HG03558 (cell line): ENCODE results near the gene NDST1.
"Not testable (repeated sequence)": the region's sequence is repeated elsewhere in the genome, so short reads cannot be mapped to it uniquely, and the experiment has no call there.

Source experiments
- ATAC-seq: cut with Tn5 transposase; IDR thresholded peaks from one replicate; pipeline ENCODE4 v1.9.1; 2021; ENCODE audit warnings: moderate number of reproducible peaks; ENCODE audit not compliant: unreplicated experiment; ENCODE audit errors: extremely low read depth

NDST1 gene

DNA sequence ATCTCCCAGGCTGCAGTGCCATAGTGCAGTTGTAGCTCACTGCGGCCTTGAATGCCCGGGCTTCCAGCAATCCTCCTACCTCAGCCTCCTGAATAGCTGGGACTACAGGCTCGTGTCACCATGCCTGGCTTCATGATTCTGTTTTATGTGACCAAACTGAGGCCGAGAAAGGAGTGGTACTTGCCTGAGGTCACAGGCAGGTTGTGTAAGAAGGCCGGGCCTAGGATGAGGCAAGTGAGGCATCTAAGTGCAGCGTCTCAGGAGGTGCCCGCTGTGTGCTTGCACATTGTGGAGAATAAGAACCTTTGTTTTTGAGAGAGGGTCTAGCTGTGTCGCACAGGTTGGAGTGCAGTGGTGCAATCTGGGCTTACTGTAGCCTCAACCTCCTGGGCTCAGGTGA is 2.1 kb upstream of the NDST1 start:
- no peak for ATAC-seq

DNA sequence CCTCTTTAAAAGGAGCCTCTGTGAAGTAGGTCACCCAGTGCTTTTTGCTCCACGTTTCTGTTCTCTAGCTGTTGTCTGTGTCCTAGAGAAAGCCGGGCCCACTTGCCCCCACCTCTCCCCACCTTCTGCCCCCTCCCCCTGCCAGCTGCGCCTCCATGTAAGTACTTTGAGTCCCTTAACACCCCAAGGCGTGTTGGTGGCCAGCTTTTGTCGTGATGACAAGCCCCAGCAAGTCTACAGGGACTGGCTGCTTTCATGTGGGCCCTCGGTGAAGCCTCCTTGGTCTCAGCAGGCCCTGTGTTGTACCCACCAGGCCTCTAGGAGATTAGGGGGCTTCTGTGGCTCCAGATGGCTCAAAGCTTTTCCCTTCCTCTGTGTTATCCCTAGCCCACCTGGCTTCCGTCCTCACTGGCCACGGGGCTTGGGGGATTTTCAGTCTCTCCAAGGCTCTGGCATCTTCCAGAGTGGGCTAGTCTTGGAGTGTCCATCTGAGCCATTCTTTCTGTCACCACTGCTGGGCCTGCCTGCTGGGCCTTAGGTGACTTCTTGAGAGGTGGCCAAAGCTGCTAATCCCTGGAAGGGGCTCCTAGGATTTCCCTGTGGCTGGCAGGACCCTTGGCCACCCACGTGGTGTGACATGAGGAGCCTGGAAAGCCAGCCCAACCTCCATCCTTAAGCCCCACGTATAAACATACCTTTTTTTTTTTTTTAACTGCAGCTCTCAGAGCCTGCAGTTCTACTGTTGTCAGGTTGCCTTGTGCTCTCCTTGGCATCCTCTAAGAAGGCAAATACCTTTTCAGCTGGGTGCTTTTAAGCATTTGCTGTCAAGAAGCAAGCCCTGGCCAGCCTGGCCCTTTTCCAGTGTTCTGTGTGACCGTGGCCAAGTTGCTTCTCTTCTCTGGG is 1.1 kb upstream of the NDST1 start:
- no peak for ATAC-seq

DNA sequence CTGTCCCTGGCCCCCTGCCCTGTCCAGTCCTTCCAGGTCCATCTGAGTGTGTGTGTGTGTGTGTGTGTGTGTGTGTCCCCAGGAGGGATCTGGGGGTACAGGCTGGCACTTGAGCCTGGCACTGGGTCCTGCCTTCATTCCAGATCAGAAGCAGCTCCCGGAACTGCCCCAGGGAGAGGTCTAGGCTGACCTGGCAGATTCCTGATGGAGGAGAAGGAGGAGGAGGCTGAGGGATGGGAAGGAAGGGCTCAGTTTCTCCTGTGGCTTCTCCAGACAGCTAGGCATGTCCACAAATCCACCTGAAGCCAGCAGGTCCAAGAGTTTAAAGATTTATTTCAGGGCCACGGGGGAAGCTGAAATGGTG is 328 bp downstream of the NDST1 start:
- ATAC-seq = no peak

DNA sequence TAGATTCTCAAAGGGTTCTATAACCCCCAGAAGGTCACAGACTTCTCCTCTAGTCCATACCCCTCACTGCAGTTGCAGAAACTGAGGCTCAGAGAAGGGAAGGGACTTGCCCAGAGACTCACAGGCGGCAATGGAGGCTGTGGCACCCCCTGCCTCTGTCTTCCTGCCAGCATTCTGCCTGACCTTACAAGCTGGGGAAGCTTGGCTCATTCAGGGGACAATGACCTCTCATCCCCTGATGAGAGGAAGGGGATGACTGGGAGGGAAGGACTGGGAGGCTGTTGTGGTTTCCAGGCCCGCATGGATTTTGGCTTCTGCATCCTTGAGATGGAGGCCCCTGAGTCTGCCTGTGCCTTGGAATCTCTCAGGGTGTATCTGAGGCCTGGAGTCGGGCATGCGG is 897 bp downstream of the NDST1 start:
- ATAC-seq = no peak

DNA sequence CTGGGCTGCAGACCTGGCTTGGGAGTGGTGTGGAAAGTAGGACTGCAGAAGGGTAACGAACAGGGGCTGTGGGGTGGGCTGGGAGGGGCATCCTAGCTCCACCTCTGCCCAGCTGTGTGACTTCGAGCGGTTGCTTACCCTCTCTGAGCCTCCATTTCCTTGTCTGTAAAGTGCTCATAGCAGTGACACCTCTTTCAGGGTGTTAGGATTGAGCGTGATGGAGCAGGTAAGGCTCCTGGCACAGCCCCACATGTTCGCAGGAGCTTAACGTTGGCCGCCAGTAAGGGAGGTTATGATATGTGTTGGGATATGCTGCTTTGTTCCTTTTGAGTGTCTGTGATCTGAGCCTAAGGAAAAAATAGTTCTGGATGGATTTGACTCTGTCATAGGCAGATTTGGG is 2.1 kb downstream of the NDST1 start:
- no peak for ATAC-seq

DNA sequence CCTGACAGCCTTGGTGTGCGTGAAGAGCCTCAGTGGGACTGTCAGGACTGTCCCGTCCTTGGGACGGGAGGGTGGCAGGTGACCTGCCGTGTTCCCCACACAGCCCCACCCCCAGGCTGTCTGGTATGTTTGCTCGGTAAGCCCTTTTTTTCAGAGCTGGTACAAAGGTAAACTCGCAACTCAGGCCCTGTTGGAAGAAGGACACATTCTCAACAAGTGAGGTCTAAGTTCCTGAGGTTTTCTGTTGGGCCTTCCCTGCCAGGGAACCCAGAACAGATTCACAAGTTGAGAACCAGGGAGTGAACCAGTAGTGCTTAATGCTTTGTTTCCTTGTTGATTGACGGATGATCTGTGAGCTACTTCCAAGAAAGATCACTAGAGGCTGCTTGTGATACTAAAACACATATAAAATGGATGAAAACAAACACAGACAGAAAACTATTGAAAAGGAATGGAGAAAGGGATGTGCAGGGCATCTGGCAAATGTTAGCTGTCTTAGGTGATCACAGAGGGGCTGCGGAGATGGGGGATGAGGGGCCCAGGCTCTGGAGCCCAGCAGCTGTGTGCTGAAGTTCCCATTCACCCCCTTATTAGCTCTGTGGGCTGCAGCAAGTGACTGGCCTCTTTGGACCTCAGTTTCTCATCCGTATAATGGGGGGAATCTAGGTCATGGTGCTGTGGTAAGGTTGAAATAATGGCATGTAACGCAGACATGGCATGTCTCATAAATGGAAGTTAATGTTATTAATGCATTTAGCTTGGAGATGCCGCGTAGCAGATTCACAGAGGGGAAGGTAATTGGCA is 2.7 kb downstream of the NDST1 start:
- ATAC-seq = no peak

DNA sequence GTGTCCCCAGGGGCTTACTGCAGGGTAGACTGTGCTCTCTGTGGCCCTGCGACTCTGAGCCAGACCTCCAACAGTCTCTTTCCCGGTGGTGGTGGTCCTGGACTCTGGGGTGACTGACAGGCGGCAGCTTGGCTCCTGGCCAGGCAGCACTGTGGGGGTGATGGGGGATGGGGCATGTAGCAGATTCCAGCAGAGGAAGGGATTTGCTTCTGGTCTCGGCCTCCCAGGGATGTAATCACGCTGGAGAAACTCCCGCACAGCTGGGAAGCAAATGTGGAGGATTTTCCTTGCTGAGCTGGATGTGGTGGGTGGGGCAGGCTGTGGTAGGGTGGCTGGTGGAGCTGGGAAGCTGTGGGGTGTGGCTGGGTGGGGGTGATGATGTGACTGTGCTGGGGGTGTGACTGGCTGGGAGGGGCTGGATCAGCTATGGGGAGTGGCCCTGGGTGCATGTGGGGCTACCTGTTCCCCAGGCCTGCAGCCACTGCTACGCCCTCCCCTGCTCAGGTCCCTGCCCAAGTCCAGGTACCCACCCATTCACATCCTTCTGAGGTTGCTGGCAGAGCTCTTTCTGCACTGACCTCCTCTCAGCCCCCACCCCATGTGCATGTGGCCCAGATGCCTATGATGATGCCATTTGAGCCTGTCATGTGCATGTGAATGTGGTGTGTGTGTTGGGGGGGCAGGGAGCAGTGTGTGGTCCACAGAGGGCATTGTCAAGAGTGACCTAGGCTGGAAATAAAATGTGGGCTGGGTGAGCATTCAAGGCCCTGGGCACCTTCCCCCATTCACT is 3.8 kb downstream of the NDST1 start:
- ATAC-seq = no peak

DNA sequence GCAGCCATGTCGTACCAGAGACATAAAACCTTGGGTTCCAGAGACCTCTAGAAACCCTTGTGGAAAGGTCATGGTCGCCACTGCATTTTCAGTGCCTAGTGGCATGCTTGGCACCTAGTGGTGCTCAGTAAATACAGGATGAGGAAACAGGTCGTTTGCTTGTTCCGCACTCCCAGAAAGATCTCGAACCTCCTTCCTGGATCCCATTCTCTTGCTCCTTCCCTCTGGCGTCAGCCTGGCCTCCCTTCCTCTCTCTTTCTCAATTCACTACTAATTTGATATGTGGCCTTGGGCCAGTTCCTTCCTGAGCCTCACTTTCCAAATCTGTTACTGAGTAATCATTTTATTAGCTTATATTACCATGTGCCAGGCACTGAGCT is 4.4 kb downstream of the NDST1 start:
- no peak for ATAC-seq

DNA sequence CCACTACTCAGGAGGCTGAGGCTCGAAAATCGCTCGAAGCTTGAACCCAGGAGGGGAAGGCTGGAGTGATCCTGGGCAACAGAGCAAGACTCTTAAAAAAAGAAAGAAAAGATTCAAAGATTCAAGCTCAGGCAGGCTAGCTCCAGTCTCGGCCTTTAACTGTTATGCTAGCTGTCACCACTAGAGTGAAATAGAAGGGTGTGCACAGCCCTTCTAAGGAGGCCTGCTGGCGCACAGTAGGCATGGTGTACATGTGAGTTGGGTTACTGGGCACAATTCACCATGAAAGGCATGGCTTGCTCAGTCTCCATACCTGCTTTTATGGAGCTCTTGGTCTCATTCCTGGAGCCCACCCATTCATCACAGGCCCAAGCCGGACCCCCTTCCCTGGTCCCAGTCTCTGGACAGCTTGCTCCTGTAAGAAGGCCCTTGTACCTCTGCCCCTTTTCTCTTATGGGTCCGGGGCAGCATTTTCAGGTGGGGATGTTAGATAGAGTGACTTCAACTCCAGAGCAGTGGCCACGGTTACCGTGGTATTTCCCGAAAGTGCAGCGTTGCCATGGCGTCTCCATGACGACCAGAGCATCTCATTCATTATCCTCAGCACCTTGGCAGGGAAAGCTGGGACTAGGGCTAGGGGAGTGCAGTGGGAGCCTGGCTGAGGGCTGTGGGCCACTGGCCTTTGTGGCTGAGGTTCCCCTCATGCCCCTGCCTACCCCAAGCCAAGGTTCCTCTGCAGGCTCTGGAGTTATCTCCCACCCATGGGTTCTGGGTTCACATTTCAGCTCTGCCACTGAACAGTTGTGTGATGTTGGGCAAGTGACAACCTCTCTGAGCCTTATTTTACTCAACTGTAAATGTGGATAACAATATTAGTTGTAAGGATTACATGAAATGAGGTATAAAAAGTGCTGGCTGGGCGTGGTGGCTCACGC is 5.7 kb downstream of the NDST1 start:
- no peak for ATAC-seq

DNA sequence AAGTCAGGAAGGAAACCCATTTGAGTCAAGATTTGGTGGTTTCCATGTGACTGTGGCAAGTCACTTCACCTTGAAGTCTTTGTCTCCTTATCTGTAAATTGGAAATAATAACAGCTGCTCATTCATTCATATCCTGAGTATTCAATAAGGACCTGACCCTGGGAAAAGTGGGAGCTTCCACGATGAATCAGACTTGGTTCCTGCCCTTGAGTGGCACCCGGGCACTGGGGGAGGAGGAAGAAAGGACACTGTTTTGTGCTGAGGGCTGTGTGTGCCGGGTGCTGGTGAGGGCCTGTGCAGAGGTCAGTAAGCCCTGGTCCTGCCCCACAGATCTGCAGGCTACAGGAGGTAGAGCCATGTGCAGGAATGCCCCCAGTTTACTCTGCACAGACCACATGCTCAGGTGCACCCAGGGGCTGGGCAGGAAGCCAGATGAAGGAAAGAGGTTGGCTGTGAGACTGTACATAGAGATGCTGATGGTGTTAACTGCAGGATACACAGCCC is 6.8 kb downstream of the NDST1 start:
- ATAC-seq = no peak

DNA sequence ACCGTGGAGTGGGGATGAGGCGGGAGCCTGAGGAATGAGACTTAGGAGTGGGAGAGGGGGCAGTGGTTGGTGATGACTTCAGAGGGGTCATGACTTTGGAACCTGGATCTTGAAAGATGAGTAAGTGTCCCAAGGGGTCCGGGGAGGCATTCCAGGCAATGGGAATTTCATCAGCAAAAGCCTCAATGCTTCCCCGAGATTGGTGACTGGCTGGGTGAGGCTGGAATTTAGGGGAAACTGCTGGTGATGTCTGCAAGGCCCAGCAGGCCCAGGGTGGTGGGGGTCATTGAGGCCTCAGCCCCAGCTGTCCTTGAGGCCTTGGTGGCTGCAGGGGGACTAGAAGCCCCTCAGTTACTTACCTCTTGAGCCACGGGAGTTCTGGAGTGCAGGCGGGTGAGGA is 7.5 kb downstream of the NDST1 start:
- no peak for ATAC-seq

DNA sequence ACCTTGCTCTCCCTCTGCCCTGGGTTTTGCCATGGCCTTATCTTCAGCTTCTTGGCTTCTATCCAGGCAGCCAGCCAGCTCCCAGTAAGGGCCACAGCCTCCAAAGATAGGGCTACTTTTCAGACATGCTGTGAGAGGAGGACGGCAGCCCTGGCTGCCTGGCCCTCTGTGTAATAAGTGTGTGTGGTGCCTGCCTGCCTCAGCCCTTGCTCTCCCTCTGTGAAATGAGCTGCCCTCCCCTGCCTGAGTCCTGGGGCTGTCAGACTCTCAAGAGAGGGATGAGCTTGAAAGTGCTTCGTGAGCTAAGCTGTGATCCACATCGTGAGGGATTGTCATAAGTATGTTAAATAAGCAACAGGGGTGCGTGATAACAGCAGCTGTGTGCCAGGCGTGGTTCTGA is 8.1 kb downstream of the NDST1 start:
- no peak for ATAC-seq

DNA sequence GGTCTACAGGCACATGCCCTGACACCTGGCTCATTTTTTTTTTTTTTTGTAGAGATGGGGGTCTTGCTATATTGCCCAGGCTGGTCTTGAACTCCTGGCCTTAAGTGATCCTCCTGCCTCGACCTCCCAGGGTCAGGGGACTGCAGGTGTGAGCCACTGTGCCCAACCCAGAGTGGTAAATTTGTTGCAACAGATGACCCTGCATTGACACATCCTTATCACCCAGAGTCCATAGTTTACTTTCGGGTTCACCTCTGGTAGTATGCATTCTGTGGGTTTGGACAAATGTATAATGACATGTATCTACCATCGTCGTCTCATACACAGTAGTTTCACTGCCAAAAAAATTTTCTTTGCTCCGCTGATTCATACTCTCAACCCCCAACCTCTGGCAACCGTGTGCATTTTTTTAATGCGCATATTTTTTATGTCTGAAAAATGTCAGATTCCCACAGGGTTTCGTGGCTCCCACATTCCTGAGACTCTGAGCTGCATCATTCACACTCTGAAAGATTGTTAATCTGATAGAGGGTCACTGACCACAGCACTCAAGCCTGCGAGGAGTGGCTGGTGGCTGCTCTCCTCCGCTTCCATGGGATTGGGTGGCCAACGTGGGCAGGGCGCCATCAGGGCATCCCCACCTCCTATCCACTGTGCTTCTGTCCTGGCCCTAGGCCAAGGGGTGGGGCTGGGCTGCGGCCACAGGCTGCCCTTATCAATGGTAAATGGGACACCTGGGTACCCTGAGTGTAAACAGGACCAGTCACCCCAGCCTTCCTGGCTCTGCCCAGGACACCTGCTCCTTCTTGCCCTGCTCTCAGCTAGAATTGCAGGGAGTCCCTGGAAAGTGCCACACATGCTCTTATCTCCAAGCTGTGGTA is 9.6 kb downstream of the NDST1 start:
- ATAC-seq = no peak

DNA sequence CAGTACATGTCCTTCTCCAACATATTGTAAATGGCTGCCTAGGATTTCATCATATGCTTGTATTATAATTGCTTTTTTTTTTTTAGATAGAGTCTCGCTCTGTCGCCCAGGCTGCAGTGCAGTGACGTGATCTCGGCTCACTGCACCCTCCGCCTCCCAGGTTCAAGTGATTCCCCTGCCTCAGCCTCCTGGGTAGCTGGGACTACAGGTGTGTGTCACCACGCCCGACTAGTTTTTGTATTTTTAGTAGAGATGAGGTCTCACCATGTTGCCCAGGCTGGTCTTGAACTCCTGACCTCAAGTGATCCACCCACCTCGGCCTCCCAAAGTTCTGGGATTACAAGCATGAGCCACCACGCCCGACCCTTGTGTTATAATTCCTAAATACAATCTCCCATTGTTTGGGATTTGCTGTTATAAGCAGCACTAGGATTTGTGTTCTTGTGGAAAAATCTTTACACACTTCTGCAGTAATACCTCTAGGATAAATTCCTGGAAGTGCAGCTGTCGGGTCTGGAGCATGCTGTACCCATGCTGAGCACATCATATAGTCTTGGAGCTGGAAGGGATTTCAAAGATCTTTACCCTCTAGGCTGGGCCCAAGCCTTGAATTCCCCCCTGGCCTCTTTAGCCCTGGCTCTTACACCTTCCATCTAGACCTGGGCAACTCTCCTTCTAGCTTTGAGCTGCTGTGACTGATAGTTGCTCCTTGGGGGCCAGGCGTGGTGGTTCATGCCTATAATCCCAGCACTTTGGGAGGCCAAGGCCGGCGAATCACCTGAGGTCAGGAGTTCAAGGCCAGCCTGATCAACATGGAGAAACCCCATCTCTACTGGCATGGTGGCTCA is 11.0 kb downstream of the NDST1 start:
- not testable (repeated sequence) for ATAC-seq

DNA sequence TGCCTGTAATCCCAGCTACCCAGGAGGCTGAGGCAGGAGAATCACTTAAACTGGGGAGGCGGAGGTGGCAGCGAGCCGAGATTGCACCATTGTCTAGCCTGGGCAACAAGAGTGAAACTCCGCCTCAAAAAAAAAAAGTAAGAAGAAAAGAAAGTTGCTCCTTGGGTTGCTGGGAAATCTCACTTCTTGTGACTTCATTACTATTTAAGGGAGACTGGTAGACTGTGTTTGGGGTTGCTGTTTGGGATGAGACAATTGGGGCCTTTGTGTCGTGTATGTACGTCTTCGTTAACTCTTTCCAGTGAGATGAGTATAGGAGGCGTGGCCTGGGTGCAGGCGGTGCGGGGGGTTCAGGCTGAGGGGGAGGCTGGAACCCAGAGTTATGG is 11.6 kb downstream of the NDST1 start:
- no peak for ATAC-seq

DNA sequence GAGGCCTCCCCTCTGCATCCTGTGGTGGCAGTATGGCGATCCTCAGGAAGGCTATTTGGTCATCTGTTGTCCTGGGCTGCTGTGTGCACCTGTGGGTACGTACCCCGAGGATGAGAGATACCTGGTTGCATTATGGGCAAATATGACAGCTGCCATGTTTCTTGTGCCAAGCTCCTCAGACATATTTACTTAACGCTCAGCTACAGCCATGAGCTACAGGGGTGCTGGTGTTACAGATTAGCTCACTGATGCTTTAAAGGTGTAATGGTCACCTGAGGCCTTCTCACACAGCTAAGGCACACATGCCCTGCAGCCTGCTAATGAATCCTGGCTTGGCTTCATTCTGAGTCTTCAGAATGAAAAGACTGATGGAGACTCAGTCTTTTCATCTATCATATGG is 12.0 kb downstream of the NDST1 start:
- no peak for ATAC-seq

DNA sequence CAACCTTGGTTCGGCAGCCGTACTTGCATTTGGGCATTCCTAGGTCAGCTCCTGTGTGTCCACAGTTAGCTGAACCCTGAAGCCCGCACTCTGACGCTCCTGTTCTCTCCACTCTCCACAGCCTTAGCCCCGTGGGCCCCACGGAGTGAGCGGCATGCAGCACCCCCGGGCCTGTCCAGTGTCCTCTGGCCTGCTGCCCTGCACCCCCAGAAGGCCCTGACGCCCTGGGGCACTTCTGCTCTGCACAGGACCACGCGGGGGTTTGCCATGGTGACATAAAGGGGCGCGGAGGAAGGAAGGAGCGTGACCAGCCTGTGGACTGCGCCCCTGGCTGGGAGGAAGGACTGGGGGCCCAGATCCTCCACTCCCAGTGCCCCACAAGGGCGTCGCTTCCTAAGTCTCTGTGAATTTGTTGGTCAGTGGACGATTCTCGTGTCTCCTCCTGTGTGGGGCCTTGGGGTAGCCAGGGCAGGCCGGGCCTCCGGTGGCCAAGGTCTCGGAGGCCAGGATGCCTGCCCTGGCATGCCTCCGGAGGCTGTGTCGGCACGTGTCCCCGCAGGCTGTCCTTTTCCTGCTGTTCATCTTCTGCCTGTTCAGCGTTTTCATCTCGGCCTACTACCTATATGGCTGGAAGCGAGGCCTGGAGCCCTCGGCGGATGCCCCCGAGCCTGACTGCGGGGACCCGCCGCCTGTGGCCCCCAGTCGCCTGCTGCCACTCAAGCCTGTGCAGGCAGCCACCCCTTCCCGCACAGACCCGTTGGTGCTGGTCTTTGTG is 13.0 kb downstream of the NDST1 start:
- ATAC-seq = no peak
